GM12878 (cell line): ENCODE data around the gene NET1. TPM values are rescaled to one million over a fixed set of nuclear protein-coding genes. Genes with fewer than 3 reads are reported as not detected.
"Not testable (repeated sequence)": the region's sequence is repeated elsewhere in the genome, so short reads cannot be mapped to it uniquely, and the experiment has no call there.

Experiments
- ATAC-seq: fragments of 200-7000 bp; cut with Tn5 transposase; 3 replicates; pipeline ENCODE4 v1.9.1; 2020; ENCODE audit warnings: mild to moderate bottlenecking, moderate library complexity
- BruUV-seq: library from RNA; stranded (reverse); fragments of 400-500 nt; replicated peaks from 2 replicates; lab custom pipeline; 2021; lab: Mats Ljungman, UMichigan
- CTCF ChIA-PET: fragments of 300-600 bp; sonication (Branson Sonifier 250); formaldehyde crosslinking; extraction: SDS; loops from one replicate; lab custom pipeline; 2021; ENCODE audit warnings: inconsistent platforms; lab: Yijun Ruan, JAX
- POLR2A ChIA-PET: fragments of 350-600 bp; formaldehyde crosslinking; extraction: SDS; loops from one replicate; lab custom pipeline; 2021; ENCODE audit warnings: inconsistent platforms; lab: Charles Lee
- RAD21 ChIA-PET: fragments of 300-600 bp; sonication (Branson Sonifier 250); formaldehyde crosslinking; loops from one replicate; lab custom pipeline; 2023; ENCODE audit warnings: antibody characterized with exemption; ENCODE audit not compliant: unreplicated experiment; lab: Charles Lee
- SMC1A ChIA-PET: fragments of 300-600 bp; sonication (Branson Sonifier 250); formaldehyde crosslinking; loops from one replicate; lab custom pipeline; 2023; ENCODE audit not compliant: unreplicated experiment, uncharacterized antibody; lab: Charles Lee
- DNase-seq: peaks from one replicate; pipeline ENCODE4 v3.0.0-alpha.2; 2011; ENCODE audit warnings: low read depth, low spot score
- FAIRE-seq: peaks from 3 replicates; lab custom pipeline; 2011; peaks lifted over from hg19 to GRCh38; lab: Jason Lieb, UNC
- H2AFZ ChIP-seq: 2 replicates; pipeline ENCODE4 v1.6.0; 2011; ENCODE audit warnings: low read depth, low read length, control low read depth; ENCODE audit not compliant: control insufficient read depth
- H3K27ac ChIP-seq: 2 replicates; pipeline ENCODE4 v1.5.1; 2011; ENCODE audit warnings: control low read depth; ENCODE audit not compliant: control insufficient read depth, insufficient read depth
- H3K27me3 ChIP-seq, 2 experiments: replicated peaks in 1 of 2; 2 replicates each; pipeline versions ENCODE4 v1.6.0 to v1.6.1; 2011; ENCODE audit warnings: low read length in 1 of 2; ENCODE audit not compliant: control insufficient read depth in 2 of 2, insufficient read depth in 2 of 2
- H3K36me3 ChIP-seq, 2 experiments: 2 replicates each; pipeline ENCODE4 v1.5.1; 2011; ENCODE audit warnings: low read length in 1 of 2; ENCODE audit not compliant: control insufficient read depth in 2 of 2, insufficient read depth in 2 of 2
- H3K4me1 ChIP-seq: 2 replicates; pipeline ENCODE4 v1.6.1; 2011; ENCODE audit warnings: mild to moderate bottlenecking, low read length, moderate library complexity, mixed read lengths; ENCODE audit not compliant: control insufficient read depth, insufficient read depth
- H3K4me2 ChIP-seq: 2 replicates; pipeline ENCODE4 v1.6.0; 2011; ENCODE audit warnings: control low read depth; ENCODE audit not compliant: control insufficient read depth, insufficient read depth
- H3K4me3 ChIP-seq: fragments of 200-600 bp; sonication (generic); 2 replicates; pipeline ENCODE4 v1.5.1; 2016
- H3K79me2 ChIP-seq: 2 replicates; pipeline ENCODE4 v1.6.0; 2011; ENCODE audit warnings: low read length; ENCODE audit not compliant: control insufficient read depth, insufficient read depth
- H3K9ac ChIP-seq: 2 replicates; pipeline ENCODE4 v1.8.0; 2011; ENCODE audit warnings: low read length, control low read depth, mixed read lengths; ENCODE audit not compliant: control insufficient read depth, insufficient read depth
- H3K9me3 ChIP-seq: replicated peaks from 3 replicates; pipeline ENCODE4 v1.5.1; 2011; ENCODE audit warnings: mild to moderate bottlenecking, low read length; ENCODE audit not compliant: control insufficient read depth, insufficient read depth
- H4K20me1 ChIP-seq: 2 replicates; pipeline ENCODE4 v1.6.0; 2011; ENCODE audit not compliant: control insufficient read depth, insufficient read depth
- BHLHE40 ChIP-seq, 2 experiments: fragments of 450-650 bp in 1 of 2; IDR thresholded peaks; 2 replicates each; pipeline ENCODE4 v1.6.1; 2011 to 2017; ENCODE audit warnings: low read depth in 2 of 2, borderline replicate concordance in 1 of 2, improper control_type of control experiment in 1 of 2, low read length in 1 of 2, mild to moderate bottlenecking in 1 of 2
- MEF2A ChIP-seq: IDR thresholded peaks from 2 replicates; pipeline ENCODE4 v1.6.1; 2011; ENCODE audit warnings: low read depth, mild to moderate bottlenecking, low read length, moderate library complexity; ENCODE audit not compliant: insufficient read depth
- MEF2B ChIP-seq: fragments of 450-650 bp; IDR thresholded peaks from 2 replicates; pipeline ENCODE4 v1.6.1; 2018; ENCODE audit warnings: mild to moderate bottlenecking, moderate library complexity; ENCODE audit not compliant: partially characterized antibody, poor library complexity, severe bottlenecking
- NRF1 ChIP-seq: conservative IDR thresholded peaks from 2 replicates; pipeline ENCODE4 v1.6.1; 2011; ENCODE audit warnings: mild to moderate bottlenecking, low read depth, low read length, improper control_type of control experiment
- POLR2AphosphoS5 ChIP-seq: IDR thresholded peaks from 2 replicates; pipeline ENCODE4 v1.6.1; 2011; ENCODE audit warnings: mild to moderate bottlenecking, low read length, inconsistent platforms
- WGBS: methylation state at CpG from one replicate; pipeline ENCODE4 v1.1.6; 2016; ENCODE audit warnings: low lambda C conversion rate; ENCODE audit not compliant: insufficient replicate concordance, insufficient coverage; ENCODE audit errors: missing lambda C conversion rate; 5-methylcytosine and 5-hydroxymethylcytosine counted together
- in situ Hi-C: fragments of 300-500 bp; cut with MboI; formaldehyde crosslinking; loops from 9 replicates; pipeline ENCODE4 v1.14.3; 2018; ENCODE audit warnings: mixed read lengths
- intact Hi-C: fragments of 100-400 bp; cut with micrococcal nuclease; formaldehyde crosslinking; loops from one replicate; pipeline ENCODE4 v1.14.2; 2022; ENCODE audit not compliant: unreplicated experiment
- polyA plus RNA-seq, 11 experiments: library from polyadenylated mRNA; depleted of rRNA in 4 of 11; unstranded in 6 of 11; stranded (reverse) in 5 of 11; fragments of >200 nt; fragmentation: Nextera tagmentation in 4 of 11; fragmentation: Illumina TruSeq in 1 of 11; extraction: Ambion mirVana in 4 of 11; extraction: Trizol in 1 of 11; gene quantifications; 1 replicate in 1 of 11; 2 replicates in 10 of 11; pipeline versions ENCODE4 v1.2.1 to v1.2.3, GENCODE V29; 2011 to 2016; ENCODE audit warnings: inconsistent platforms in 2 of 11, missing spikeins in 2 of 11, low read depth in 1 of 11
- total RNA-seq, 4 experiments: library from RNA; depleted of rRNA in 3 of 4; stranded (reverse); fragments of >200 nt in 3 of 4; fragmentation: Illumina TruSeq in 1 of 4; extraction: Trizol in 1 of 4; gene quantifications; 2 replicates each; pipeline versions ENCODE4 v1.2.1 to v1.2.3, GENCODE V29; 2013 to 2021
- TF ChIP-seq, protein P1 (sequence below): fragments of 450-650 bp; formaldehyde crosslinking; IDR thresholded peaks from 2 replicates; pipeline ENCODE4 v1.5.0; 2022; ENCODE audit warnings: mild to moderate bottlenecking, missing genetic modification characterization

NET1 gene
- total and polyA plus RNA-seq, 10 of the 15 experiments (the other 5 are each of a cell fraction or from before 2014, with no cell fraction given): 6.5 to 22.7 (median 18.4) TPM

DNA sequence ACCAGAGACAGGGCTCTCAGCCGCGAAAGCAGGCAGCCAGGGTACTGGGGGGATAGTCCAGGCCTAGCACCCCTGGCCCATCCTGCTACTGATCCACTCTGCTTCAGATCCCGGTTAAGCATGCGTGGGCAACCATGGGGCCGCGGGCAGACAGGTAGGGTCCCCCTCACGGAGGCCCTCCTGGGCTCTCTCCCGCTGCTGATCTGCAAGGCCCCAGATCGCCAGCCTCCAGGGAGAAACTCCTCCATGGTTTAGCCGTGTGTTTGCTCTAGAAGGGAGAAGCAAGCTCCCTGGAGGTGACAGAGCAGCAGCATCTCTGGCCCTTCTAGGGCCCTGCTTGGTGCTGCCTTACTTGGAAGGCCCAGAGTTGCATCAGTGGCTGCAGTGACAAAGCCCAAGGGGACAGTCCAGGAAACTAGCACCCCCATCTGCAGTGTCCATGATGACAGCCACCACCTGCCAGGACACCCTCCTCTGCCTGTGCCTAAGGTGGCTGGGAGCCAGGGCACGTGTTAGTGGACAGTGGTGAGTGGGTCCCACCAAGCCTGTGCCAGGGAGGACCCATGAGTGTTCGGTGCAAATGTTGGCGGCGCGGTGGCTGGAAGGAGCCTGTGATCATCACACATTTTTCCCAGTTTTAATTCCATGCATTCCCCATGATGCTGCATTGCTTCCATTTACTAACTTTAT, 57.9 kb downstream of the NET1 start:
- 79% methylated on average over 15 of the region's 15 CpGs for WGBS
- ATAC-seq: no peak
- Histone ChIP-seq H3K36me3 (no peaks in the 10 kb centered on the region), H4K20me1 (no peaks in the 10 kb centered on the region), H3K9ac (no peak overlapping the region), H3K27ac (no peak overlapping the region), H2AFZ (no peak overlapping the region), H3K4me1 (no peaks in the 10 kb centered on the region), H3K4me3 (no peak overlapping the region), H3K4me2 (no peak overlapping the region), H3K9me3 (peaks cover 3% of the 10 kb centered on the region; the same call in 2 of the 3 replicates), H3K27me3 (no peaks in the 10 kb centered on the region), H3K79me2 (no peaks in the 10 kb centered on the region)
- no peak for FAIRE-seq
- CTCF ChIA-PET: no interaction called here
- POLR2A ChIA-PET: no interaction called here
- intact Hi-C loops (no loop called here), in situ Hi-C loops (no loop called here)
- RAD21 ChIA-PET: no interaction called here
- DNase-seq: no peak
- TF ChIP-seq, protein P1, sequence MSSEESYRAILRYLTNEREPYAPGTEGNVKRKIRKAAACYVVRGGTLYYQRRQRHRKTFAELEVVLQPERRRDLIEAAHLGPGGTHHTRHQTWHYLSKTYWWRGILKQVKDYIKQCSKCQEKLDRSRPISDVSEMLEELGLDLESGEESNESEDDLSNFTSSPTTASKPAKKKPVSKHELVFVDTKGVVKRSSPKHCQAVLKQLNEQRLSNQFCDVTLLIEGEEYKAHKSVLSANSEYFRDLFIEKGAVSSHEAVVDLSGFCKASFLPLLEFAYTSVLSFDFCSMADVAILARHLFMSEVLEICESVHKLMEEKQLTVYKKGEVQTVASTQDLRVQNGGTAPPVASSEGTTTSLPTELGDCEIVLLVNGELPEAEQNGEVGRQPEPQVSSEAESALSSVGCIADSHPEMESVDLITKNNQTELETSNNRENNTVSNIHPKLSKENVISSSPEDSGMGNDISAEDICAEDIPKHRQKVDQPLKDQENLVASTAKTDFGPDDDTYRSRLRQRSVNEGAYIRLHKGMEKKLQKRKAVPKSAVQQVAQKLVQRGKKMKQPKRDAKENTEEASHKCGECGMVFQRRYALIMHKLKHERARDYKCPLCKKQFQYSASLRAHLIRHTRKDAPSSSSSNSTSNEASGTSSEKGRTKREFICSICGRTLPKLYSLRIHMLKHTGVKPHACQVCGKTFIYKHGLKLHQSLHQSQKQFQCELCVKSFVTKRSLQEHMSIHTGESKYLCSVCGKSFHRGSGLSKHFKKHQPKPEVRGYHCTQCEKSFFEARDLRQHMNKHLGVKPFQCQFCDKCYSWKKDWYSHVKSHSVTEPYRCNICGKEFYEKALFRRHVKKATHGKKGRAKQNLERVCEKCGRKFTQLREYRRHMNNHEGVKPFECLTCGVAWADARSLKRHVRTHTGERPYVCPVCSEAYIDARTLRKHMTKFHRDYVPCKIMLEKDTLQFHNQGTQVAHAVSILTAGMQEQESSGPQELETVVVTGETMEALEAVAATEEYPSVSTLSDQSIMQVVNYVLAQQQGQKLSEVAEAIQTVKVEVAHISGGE (CRISPR knock-in tag): no peak
- TF ChIP-seq MEF2A (no peak), NRF1 (no peak), MEF2B (no peak), BHLHE40 (IDR thresholded peaks at IDR 0.05; ENCODE audit: borderline replicate concordance in 1 of 2, low read depth in 2 of 2, low read length in 1 of 2) (no peak), POLR2AphosphoS5 (no peak)
- no TSS peak for BruUV-seq
- SMC1A ChIA-PET: no interaction called here

- H3K4me3 ChIP-seq, ATAC-seq, H3K79me2 ChIP-seq, DNase-seq, H2AFZ ChIP-seq, H3K27ac ChIP-seq, BruUV-seq, H3K4me2 ChIP-seq, H4K20me1 ChIP-seq, POLR2A ChIA-PET, FAIRE-seq, CTCF ChIA-PET, intact Hi-C loops, H3K27me3 ChIP-seq, H3K9me3 ChIP-seq, SMC1A ChIA-PET, RAD21 ChIA-PET, in situ Hi-C loops, H3K4me1 ChIP-seq, H3K9ac ChIP-seq, H3K36me3 ChIP-seq: not testable (repeated sequence)
- 19% methylated on average over 4 of the region's 4 CpGs for WGBS
These were observed 62.3 kb downstream of the NET1 start for GRCh38 chr10:5474642-5475041.

- H3K4me3 ChIP-seq, H3K79me2 ChIP-seq, H3K4me2 ChIP-seq, FAIRE-seq, BruUV-seq, intact Hi-C loops, in situ Hi-C loops, H3K27me3 ChIP-seq, H2AFZ ChIP-seq, CTCF ChIA-PET, H3K4me1 ChIP-seq, POLR2A ChIA-PET, H3K36me3 ChIP-seq, DNase-seq, H3K9ac ChIP-seq, H3K27ac ChIP-seq, ATAC-seq, RAD21 ChIA-PET, SMC1A ChIA-PET, H4K20me1 ChIP-seq, H3K9me3 ChIP-seq: not testable (repeated sequence)
- 45% methylated on average over 5 of the region's 8 CpGs for WGBS
These were observed 62.7 kb downstream of the NET1 start for GRCh38 chr10:5475088-5475487.
